Heart right ventricle (tissue), 16 donors: ENCODE measurements around the gene SRPK3. TPM values are rescaled to one million over a fixed set of nuclear protein-coding genes. Genes with fewer than 3 reads are reported as not detected.
"Not testable (repeated sequence)": the region's sequence is repeated elsewhere in the genome, so short reads cannot be mapped to it uniquely, and the experiment has no call there.

Experiments
- ATAC-seq, 8 donors: fragments of 200-7000 bp; cut with Tn5 transposase; one replicate each; pipeline ENCODE4 v1.9.1; 2020; ENCODE audit warnings: mild to moderate bottlenecking in 8 of 8, moderate library complexity in 8 of 8, moderate number of reproducible peaks in 1 of 8
- DNase-seq, 2 donors: peaks; one replicate each; pipeline ENCODE4 v3.0.0-alpha.2; 2020
- H3K27ac ChIP-seq, 10 donors: fragments of 200-600 bp; sonication (generic) in 2 of 10; one replicate each; pipeline versions ENCODE4 v1.5.0 to v1.8.0; 2020 to 2022; ENCODE audit warnings: mild to moderate bottlenecking in 3 of 10
- H3K27me3 ChIP-seq, 7 donors: fragments of 200-600 bp; one replicate each; pipeline ENCODE4 v1.8.0; 2021 to 2022; ENCODE audit warnings: mild to moderate bottlenecking in 2 of 7
- H3K36me3 ChIP-seq, 9 donors: fragments of 200-600 bp; sonication (generic) in 1 of 9; one replicate each; pipeline versions ENCODE4 v1.5.0 to v1.8.0; 2020 to 2022; ENCODE audit warnings: mild to moderate bottlenecking in 2 of 9
- H3K4me1 ChIP-seq, 9 donors: fragments of 200-600 bp; sonication (generic) in 1 of 9; one replicate each; pipeline versions ENCODE4 v1.5.0 to v1.8.0; 2020 to 2022; ENCODE audit warnings: mild to moderate bottlenecking in 4 of 9
- H3K4me3 ChIP-seq, 10 donors: fragments of 200-600 bp; sonication (generic) in 2 of 10; one replicate each; pipeline versions ENCODE4 v1.5.0 to v1.8.0; 2020 to 2022; ENCODE audit warnings: mild to moderate bottlenecking in 7 of 10, moderate library complexity in 2 of 10
- H3K9me3 ChIP-seq, 11 donors: fragments of 200-600 bp in 10 of 11; sonication (generic) in 2 of 11; one replicate each; pipeline versions ENCODE4 v1.5.0 to v1.8.0; 2013 to 2022; ENCODE audit warnings: mild to moderate bottlenecking in 2 of 11, control low read depth in 1 of 11, moderate library complexity in 1 of 11
- CTCF ChIP-seq, 9 donors: fragments of 200-600 bp; sonication (generic) in 2 of 9; IDR thresholded peaks; one replicate each; pipeline versions ENCODE4 v1.5.0 to v1.8.0; 2021 to 2022; ENCODE audit warnings: antibody characterized with exemption in 9 of 9, mild to moderate bottlenecking in 5 of 9, moderate library complexity in 1 of 9
- WGBS, 2 donors: extraction: QIAGEN DNeasy Blood & Tissue Kit; methylation state at CpG; one replicate each; pipeline ENCODE4 v1.1.7; 2013; ENCODE audit warnings: inconsistent platforms in 1 of 2; 5-methylcytosine and 5-hydroxymethylcytosine counted together
- intact Hi-C, 10 donors: fragments of 100-400 bp; cut with DNase I; formaldehyde crosslinking; loops; one replicate each; pipeline versions ENCODE4 v1.11.1 to v1.14.2; 2022
- polyA plus RNA-seq, 2 donors: library from polyadenylated mRNA; stranded (reverse); fragments of 200-250 nt; gene quantifications; one replicate each; pipeline ENCODE4 v1.2.3, GENCODE V29; 2013
- total RNA-seq, 10 donors: library from RNA; stranded (reverse); fragmentation: NEBNext Ultra II Directional in 3 of 10; extraction: Animal tissue kit (Norgen Biotek cat#: 25700) in 3 of 10; gene quantifications; one replicate each; pipeline versions ENCODE4 v1.2.1 to v1.2.4, GENCODE V29; 2021 to 2023
- donor health status: Arrhythmogenic right ventricular cardiomyopathy.
- donor health status: ischemic (EF 13 %, LVEDD 7.1; RV severe dilation, severe dysfunction).
- donor health status: healthy with polysubstance abuse.
- donor health status: DM: no; HTN: yes; CAD: no.
- donor health status: DM: no; HTN: no; CAD: no.
- donor health status: ischemic (EF 25% LVEDD 6.9; RV normal size, moderate dysfunction).
- donor health status: ischemic (EF 25% LVEDD 5.7; RV mildly dilated, moderate dysfunction).
- donor health status: healthy.
- donor health status: DM: yes; HTN: yes; CAD: no.
- donor health status: Ischemic cardiomyopathy.
- donor health status: ischemic (EF 35%, LVEDD 5.7; RV mildly dilated, moderate dysfunction).
- donor health status: nonischemic (EF 11% LVEDD 7.7; RV severe dilation, severe dysfunction).
- donor health status: DM: yes; HTN: yes; CAD: no.
- donor health status: PGD.
- donor health status: ischemic (EF 29% LVEDD 5.4; RV normal size, mild dysfunction).
- donor health status: nonischemic (EF 23%, LVEDD 6.1; RV moderate dilation, normal function).

SRPK3 gene
- total and polyA plus RNA-seq, 12 donors, result 9.9 to 52.7 (median 44.8) TPM

- ATAC-seq (no peak), DNase-seq (no peak)
- 86 to 90% methylated on average over 11 to 16 of the region's 16 CpGs for WGBS, 2 donors
- intact Hi-C loops, result no loop called here
- H3K27me3 ChIP-seq, result peaks cover 0 to 8% (median 0%) of the 10 kb centered on the region in 7 donors
- no peak overlapping the region for H3K4me3 ChIP-seq
- H3K36me3 ChIP-seq, result peaks cover 0 to 32% (median 0%) of the 10 kb centered on the region in 9 donors
- H3K9me3 ChIP-seq, result no peaks in the 10 kb centered on the region
- no peak for TF ChIP-seq CTCF (IDR thresholded peaks at IDR 0.05)
- H3K27ac ChIP-seq, result no peak overlapping the region
- H3K4me1 ChIP-seq, result peaks cover 0 to 6% (median 0%) of the 10 kb centered on the region in 9 donors
Observed at GRCh38 chrX:153740631-153741222, 40.1 kb upstream of the SRPK3 start.

DNA sequence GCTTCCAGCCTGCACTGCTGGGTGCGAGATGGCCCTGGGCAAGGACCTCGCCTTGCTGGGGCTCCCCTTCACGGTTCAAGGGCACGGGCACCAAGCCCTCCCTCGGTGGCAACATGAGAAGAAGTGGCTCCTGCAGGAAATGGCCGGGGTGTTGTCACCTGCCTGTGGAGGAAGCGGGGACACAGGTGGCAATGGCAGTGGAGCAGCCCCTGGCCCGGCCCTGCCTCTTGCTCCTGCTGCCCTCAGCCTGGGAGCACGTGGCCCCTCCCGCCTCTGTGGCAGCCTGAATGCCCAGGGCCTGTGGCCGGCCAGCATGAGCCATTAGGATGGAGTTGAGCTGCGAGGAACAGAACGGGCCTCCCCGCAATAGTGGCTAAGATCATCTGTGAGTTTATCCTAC is 39.4 kb upstream of the SRPK3 start:
- H3K36me3 ChIP-seq, result peaks cover 0 to 25% (median 0%) of the 10 kb centered on the region in 9 donors
- TF ChIP-seq CTCF (IDR thresholded peaks at IDR 0.05), result no peak
- peaks cover 0 to 6% (median 0%) of the 10 kb centered on the region in 9 donors for H3K4me1 ChIP-seq
- H3K27ac ChIP-seq, result no peak overlapping the region
- 90 to 96% methylated on average over 12 to 14 of the region's 14 CpGs for WGBS, 2 donors
- ATAC-seq (no peak), DNase-seq (no peak)
- intact Hi-C loops, result no loop called here
- H3K9me3 ChIP-seq, result no peaks in the 10 kb centered on the region
- H3K27me3 ChIP-seq, result peaks cover 0 to 13% (median 0%) of the 10 kb centered on the region in 7 donors
- H3K4me3 ChIP-seq, result no peak overlapping the region

- 93 to 97% methylated on average over 7 to 14 of the region's 14 CpGs for WGBS, 2 donors
- Histone ChIP-seq H3K27me3 (peaks cover 0 to 17% (median 0%) of the 10 kb centered on the region in 7 donors), H3K36me3 (peaks cover 0 to 18% (median 0%) of the 10 kb centered on the region in 9 donors)
- H3K4me1 ChIP-seq, H3K4me3 ChIP-seq, H3K9me3 ChIP-seq, DNase-seq, ATAC-seq, H3K27ac ChIP-seq, intact Hi-C loops: not testable (repeated sequence)
Observed at GRCh38 chrX:153742111-153742510, 38.7 kb upstream of the SRPK3 start.

- H3K4me1 ChIP-seq, intact Hi-C loops, H3K9me3 ChIP-seq, ATAC-seq, H3K4me3 ChIP-seq, H3K27ac ChIP-seq, DNase-seq: not testable (repeated sequence)
- Histone ChIP-seq H3K27me3 (peaks cover 0 to 21% (median 0%) of the 10 kb centered on the region in 7 donors), H3K36me3 (peaks cover 0 to 16% (median 0%) of the 10 kb centered on the region in 9 donors)
- 70 to 74% methylated on average over 18 to 29 of the region's 32 CpGs for WGBS, 2 donors
Observed at GRCh38 chrX:153742796-153743467, 37.9 kb upstream of the SRPK3 start.

DNA sequence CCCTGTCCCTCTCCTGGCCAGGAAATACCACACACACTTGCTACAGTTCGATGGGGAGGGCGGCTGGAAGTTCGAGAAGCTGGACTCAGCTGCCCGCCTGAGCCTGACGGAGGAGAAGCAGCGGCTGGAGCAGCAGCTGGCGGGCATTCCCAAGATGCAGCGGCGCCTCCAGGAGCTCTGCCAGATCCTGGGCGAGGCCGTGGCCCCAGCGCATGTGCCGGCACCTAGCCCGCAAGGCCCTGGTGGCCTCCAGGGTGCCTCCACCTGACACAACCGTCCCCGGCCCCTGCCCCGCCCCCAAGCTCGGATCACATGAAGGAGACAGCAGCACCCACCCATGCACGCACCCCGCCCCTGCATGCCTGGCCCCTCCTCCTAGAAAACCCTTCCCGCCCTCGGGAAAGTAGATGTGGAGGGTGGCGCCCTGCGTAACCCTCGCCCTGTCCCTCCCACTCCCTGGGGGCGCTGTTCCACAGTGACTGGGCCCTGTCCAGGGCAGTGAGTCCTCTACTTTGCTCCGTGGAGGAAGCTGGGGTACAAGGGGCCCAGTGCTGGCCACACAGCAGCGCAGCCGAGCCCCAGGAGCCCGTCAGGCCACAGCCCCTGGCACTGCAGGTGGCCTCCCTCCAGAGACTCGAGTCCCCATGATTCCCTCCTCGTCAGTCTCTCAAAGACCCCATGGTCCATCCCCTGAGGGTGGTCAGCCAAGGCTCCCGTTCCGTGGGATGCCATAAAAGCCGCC is 37.2 kb upstream of the SRPK3 start:
- ATAC-seq (peak in 1 of 8 donors; percentile 59), DNase-seq (peak in 1 of 2 donors; percentile 59)
- H3K9me3 ChIP-seq, intact Hi-C loops, H3K27ac ChIP-seq, H3K4me1 ChIP-seq: not testable (repeated sequence)
- WGBS, 2 donors, result 59 to 70% methylated on average over 13 to 29 of the region's 35 CpGs
- H3K36me3 ChIP-seq, result peaks cover 0 to 14% (median 0%) of the 10 kb centered on the region in 9 donors
- peak overlapping the region in 1 of 10 donors; percentile 17 for H3K4me3 ChIP-seq
- peaks cover 0 to 25% (median 0%) of the 10 kb centered on the region in 7 donors for H3K27me3 ChIP-seq
